Fibroblast of upper back skin (primary cell): ENCODE results near the gene DCDC2.
"Not testable (repeated sequence)": the region's sequence is repeated elsewhere in the genome, so short reads cannot be mapped to it uniquely, and the experiment has no call there.

Source experiments
- DNase-seq: peaks from one replicate; pipeline ENCODE4 v3.0.0-alpha.2; 2013

Gene DCDC2

DNA sequence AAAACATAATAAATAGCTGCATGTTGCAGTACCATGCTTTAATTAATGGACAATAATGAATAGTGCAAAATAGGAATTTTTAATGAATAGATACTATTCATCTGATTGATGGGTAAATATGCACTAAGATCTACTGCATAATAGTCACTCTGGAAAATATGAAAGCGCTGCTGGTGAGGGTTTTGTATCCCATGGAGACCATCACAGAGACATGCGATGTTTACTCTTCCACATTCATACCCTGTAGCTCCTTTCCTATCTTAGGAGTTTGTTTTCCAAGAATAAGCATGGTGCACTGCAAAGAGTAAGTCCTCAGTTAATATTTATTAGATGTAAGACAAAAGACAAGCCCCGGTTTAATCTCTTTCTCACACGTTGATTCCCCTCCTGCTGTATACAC, 150.4 kb downstream of the DCDC2 start:
- DNase-seq = no peak

DNA sequence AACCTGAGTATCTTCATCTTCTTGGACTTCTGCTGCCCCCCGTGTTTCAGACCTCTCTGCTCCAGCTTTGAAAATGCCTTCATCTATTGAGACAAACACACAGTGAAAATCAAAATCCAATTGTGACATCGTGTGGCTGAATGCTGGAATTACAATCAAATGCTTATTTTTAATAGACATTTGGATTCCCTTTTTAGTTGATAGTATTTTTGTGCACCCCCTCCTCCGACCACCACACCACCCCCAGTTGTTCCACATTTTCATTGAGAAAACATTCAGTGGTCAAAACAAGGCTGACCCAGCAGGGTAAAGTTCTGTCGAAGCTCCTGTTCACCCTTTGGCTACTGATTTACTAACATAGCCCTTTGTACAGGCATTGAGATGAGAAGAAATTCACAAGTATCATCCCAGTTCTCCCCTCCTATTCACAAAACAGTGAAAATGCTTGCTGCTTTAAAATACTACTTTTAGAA, 152.8 kb downstream of the DCDC2 start:
- DNase-seq = peak; percentile 46

DNA sequence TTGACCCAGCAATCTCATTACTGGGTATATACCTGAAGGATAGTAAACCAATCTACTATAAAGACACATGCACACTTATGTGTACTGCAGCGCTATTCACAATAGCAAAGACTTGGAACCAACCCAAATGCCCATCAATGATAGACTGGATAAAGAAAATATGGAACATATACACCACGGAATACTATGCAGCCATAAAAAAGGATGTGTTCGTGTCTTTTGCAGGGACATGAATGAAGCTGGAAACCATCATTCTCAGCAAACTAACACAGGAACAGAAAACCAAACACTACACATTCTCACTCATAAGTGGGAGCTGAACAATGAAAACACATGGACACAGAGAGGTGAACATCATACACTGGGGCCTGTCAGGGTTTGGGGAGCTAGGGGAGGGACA, 153.7 kb downstream of the DCDC2 start:
- DNase-seq = not testable (repeated sequence)

DNA sequence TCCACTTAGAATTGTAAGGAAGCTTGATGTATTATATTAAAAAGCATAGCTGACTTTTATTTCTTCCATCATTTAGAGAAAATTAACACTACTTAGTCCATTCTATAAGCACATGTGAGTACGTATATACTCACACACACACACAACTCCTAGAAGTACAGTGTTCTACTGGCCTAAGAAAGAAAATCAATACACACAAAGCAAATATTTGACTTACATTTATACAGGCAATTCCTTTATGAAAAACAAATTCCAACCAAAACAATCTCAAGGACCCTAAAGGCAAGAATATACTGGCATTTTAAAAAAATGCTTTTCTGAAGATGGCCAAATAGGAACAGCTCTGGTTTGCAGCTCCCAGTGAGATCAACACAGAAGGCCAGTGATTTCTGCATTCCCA, 160.0 kb downstream of the DCDC2 start:
- DNase-seq = no peak

DNA sequence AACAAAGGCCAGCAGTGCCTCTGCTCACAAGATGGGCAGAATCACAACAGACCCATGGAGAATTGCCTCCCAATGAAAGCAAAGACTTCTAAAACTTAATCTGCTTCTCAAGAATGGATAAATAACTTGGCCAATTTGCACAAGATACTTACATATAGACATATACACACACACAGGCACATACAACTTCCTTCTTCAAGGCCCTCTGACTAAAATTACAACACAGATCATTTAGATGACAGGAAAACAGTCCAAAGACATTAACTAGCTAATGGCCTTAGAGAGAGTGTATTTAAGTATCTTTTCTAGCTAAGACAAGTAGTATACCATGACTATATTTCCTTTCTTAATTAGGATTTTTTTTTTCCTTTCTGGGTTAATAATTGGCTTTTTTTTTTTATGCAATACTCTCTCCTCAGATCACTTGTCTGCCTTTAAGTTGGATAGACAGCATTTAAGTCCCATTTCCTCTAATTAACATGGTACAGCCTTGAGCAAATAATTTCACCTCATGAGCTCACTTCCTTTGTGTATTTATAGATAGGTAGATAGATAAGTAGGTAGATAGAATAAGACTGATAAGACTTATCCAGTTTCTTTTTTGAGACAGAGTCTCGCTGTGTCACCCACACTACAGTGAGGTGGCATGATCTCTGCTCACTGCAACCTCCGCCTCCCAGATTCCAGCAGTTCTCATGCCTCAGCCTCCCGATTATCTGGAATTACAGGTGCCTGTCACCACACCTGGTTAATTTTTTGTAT, 161.8 kb downstream of the DCDC2 start:
- no peak for DNase-seq

DNA sequence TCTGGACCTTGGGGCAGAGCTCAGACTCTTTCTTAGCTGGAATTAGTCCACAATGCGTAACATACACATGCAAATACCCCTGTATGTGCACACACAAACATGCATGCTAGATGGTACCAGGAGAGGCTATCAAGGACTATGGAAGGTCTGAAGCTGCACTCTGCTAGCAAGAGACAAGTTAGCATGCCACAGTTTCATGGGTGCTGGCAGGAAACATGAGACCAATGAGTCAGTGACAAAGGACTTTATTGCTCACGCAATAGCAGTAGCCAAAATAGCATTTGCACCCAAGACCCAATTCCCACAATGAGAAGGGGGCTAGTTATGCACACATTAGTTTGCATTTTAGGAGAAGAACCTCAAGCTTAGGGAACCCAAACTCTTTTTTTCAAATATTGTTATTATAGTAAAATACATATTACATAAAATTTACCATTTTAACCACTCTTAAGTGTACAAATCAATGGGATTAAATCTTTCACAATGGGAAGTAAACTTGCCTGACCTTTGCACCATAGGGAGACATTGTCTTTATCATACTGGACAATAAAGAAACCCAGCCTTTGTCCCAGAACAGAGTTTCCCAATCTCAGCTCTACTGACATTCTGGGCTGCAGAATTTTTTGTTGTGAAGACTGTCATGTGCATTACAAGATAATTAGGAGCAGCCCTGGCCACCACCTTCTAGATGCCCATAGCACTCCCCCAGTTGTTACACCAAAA, 162.7 kb downstream of the DCDC2 start:
- DNase-seq = no peak

DNA sequence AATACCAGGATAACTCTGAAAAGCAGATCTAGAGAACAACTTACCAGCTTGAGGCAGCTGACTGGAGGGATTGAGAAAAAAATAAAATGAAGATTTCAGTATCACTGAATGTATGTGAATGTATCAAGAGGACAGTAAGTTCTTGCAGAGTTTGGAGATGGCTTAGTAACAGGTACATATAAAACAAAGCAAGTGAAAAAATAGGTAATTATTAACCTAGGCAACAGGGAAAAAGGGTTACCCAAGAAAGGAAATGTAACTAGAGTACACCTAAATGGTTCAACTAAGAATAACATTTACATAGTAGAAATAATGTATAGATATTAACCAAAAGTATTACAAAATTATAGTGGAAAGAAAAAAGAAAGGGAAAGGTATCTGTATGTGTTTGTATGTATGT, 164.5 kb downstream of the DCDC2 start:
- no peak for DNase-seq

DNA sequence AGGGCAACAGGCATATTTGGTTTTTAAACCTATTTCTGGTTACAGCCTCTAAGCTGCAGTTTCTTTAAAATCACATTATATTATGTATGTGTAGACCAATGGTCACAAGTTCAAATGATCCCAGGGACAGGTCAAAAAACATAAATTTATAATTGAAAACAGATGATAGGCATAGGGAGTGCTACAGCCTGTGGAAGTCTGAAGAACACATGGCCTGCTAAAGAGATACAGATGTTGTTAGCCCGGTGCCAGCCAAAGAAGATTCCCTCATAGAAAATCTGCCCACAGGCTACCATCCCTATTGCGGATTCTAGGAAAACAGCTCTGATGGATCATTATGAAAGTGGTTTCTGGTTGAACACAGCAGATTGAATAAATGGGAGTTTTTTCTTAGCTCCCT, 166.5 kb downstream of the DCDC2 start:
- DNase-seq = no peak

DNA sequence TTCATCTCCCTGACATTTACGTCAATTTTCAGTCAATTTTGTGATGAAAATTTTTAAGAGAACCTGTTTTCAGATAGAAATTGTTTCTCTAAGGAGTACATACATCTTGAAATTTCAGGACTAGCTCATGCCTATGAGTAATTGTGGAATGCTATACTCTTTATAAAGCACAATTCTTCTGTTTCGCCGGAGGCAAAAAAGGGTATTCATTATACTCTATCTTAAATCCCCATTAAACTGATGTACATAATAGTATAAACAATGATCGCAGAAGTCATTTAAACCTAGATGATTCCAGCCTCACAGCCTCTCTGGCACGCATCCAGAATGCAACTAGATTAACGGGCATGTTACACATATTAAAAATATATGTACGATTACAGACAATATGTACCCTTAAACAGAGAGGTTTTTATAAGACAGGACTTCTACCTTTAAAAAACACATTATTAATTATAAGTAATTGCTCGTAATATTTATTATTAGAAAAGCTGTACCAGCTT, 169.2 kb downstream of the DCDC2 start:
- no peak for DNase-seq

DNA sequence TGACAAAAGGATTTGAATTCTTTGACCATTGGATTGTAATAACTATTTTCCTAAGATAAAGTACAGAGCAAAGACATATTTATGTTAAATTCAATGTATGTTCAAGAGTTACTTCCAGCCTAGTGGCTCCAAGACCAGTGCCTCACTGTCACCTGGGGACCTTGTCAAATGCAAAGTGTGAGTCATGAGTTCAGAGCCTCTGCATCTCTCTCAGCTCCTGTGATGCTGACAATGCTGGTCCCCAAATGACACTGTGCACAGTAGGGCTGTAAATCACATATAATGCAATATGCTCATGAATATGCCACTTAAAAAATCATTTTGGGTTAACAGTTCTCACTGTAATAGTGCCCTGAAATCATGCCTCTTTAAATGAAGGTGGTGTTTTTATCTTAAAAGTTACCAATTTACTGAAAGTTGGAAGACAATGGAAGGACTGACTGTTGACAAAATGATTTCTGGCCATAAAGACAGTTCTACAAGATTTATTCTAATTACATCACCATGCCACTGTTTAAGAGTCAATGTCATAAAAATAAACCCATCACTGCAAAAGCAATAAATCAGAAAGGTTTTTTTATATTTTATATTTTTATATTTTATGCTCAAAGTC, 169.8 kb downstream of the DCDC2 start:
- DNase-seq = no peak

DNA sequence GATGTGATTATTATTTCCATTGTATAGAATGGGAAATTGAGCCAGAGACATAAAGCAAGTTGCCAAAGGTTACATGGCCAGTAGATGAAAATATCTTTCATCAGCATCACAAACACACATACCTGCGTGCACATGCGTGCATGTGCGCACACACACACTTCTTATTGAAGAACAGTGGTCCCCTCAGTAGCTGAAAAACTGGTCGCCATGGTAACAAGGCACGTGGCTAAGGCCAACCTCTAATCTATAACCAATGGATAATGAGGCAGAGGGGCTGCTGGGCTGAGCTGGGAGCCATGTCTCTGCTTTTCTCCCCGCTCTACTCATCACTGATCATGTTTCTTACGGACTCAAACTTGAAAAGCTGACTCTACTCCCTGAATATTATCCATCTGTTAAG, 171.5 kb downstream of the DCDC2 start:
- no peak for DNase-seq

DNA sequence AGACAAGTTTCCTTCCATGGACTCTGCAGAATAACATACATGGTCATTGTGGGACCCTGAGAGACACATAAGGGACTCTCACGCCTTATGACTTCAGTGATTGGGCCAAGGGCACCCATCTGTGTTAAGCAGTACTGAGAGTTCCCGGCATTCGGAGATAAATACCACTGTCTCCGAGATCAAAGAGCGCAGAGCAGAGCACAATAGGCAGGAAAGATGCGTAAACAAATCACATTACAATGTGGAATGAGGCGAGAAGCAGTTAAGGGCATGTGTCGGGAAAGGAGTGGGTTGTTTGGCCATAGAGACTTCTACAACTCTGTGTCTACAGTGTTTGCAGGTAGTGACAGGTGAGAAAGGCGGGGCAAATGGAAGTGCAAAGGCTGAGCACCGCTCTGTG, 174.3 kb downstream of the DCDC2 start:
- no peak for DNase-seq

DNA sequence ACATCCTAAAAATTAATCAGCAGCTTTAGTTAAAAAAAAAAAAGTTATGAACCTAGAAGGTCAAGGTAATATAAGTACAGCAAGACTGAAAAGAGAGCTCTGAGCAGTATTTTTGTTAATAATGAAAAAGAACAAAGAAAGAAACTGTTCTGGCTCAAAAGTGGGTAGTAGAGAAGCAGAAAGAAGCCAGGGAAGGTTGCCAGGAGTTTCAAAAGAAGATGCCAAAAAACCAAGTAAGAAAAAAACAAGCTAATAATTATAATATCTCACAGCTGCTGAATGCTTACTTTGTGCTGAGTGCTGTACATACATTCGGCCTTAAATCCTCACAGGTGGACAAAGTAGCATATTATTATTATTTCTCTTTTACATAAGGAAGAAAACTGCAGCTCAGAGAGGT, 200.0 kb downstream of the DCDC2 start:
- DNase-seq = no peak

DNA sequence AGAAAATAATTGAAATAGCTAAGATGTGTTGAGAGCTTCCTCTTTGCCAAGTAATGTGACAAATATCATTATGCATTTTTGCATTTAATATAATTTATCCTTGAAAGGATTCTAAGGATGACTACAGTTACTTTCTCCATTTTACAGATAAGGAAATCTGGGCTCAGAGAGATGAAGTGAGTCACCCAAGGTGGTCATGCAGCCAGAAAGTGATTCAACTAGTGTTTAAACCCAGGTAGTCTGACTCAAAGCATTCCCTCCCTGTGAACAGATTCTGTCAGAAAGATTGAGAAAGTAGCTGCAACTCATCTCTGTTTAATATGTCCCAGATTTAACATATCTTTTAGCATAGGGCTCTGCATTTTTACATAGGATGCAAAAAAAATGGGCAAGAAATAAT, 203.7 kb downstream of the DCDC2 start:
- peak; percentile 66 for DNase-seq

DNA sequence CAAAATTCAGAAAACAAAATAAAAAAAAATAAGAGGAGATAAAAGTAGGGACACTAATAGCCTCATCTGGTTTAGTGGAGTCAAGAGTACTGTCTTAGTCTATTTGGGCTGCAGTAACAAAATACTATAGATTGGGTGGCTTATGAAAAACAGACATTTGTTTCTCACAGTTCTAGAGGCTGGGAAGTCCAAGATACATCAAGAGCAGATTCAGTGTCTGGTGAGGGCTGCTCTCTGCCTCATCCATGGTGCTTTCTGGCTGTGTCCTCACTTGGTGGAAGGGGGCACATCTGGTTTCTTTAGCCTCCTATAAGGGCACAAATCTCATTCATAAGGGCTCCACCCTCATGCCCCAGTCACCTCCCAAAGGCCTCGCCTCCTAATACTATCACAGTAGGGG, 205.8 kb downstream of the DCDC2 start:
- no peak for DNase-seq

DNA sequence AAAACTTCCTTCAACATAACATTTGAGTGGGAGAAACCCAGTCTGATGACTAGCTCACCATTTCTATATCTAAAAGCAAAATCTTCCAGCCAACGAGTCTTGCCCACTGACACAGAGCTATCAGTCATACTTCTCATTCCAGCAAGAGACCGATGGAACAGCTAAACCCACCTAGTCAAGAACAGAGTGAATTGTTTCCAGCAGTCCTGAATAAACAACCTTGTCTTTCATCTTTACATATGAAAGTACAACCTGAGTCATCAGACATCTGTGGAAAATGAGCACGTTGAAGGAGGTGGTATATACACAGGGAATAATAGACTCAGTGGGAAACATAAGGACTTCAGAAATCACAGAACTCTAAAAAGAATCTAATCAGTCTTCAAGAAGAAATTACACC, 208.0 kb downstream of the DCDC2 start:
- no peak for DNase-seq

DNA sequence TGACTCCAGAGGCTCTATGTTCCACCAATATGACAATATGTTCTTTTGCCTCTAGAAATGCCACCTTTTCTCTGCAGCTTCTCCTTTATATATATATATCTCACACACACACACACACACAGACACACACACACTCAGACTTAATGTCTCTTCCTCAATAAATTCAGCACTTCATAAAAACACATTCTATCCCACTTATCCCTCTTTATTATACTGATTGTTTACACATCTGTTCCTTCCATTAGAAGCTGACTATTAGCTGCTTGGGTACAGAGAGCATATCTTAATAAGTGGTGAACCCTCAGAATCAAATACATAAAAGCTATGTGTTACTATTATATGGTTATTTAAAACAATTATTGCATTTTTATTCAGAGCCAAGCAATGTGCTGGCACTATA, 208.6 kb downstream of the DCDC2 start:
- no peak for DNase-seq

DNA sequence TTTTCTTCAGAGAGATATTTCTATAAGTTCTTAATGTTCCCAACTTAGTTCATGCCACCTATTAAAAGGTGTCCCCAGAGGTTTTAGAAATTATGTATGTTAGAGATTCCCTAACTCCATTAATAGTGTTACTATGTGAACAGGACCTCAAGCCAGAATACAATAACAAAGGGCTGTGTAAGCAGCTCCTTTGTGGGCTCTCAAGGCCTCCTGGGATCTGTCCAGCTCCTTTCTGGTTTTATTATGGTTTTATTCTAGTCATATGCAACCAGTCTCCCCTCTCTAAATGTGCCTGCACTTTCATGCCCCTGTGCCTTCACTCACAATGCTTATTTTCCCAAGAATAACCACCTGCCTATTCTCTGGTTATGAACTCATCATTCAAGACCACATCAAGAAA, 209.2 kb downstream of the DCDC2 start:
- DNase-seq = no peak

DNA sequence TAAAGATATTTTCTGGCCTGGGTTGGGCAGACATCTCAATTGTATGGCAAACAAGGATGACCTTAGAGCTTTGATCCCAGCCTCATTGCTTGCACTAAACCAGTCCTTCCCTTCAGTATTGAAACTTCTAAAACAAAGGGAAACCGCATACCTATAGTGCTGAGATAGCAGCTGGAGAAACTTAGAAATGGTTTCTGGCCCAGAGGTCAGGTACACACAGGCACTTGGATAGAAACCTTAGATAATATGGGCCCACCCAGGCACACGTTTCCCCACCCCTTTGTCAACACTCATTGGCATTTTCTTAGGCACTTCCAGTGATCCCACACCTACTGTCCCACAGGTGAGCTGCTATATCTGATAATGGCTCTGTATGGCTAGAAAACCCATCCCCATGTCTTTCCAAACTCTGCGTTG, 209.7 kb downstream of the DCDC2 start:
- DNase-seq = no peak

DNA sequence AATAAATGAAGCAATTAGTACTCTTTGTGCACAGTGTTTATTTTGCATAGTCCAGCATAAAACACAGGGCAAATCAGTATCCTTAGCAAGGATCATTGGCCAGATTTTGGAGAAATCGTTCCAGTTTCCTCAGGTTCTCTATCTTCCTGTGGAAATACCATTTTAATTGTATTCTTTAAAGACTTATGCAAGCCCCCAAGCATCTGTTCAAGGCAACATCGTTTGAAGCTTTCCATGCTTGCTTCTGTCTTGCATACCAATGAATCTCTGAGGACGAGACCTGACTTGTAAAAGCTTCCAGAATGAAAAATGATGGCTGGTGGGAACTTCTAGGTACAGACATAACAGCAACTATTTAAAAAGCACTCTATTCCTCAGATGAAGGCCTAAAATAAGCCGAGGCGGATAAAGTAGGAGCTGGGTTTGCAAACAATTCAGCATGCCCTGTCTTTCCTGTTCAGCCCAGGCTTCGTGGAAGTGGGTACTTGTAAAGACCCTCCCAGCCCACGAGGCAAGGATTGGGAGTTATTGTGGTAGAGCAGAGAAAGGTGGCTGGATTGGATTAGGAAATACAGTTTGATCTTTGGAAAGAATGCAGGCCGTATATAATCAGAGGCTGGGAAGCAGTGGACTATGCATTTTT, 210.2 kb downstream of the DCDC2 start:
- no peak for DNase-seq

DNA sequence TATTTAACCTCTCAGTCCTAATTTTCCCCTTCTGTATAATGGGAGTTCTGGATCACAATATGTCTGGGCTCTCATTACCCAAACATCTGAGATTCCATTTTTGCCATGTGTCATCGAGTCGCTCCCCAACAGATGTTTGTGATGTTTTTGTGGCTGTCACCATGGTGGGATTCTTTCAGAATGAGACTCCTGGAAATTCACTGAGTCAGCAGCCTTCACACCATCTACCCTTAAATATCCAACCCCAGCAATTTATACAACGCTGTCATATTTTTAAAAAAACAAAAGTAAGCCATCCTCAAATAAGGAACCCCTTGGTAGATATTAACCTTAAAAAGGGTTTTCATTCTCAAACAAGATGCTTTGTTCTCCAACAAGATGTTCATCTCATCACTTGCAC, 211.0 kb downstream of the DCDC2 start:
- DNase-seq = no peak

DNA sequence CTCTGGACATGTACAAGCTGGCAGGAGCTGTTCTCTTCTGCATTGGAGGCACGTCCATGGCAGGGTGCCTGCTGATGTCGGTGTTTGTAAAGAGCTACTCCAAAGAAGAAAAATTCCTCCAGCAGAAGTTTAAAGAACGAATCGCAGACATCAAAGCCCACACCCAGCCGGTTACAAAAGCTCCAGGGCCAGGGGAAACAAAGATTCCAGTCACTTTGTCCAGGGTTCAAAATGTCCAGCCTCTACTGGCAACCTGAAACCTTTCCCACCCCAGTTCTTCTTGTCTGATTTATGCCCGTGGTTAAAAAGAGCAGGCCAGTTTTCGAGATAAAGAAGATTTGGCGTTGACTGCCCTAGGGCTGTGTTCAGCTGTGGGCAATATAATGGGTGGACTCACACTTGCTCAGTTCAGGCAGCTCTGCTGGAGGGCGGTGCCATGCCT, 212.1 kb downstream of the DCDC2 start:
- no peak for DNase-seq

DNA sequence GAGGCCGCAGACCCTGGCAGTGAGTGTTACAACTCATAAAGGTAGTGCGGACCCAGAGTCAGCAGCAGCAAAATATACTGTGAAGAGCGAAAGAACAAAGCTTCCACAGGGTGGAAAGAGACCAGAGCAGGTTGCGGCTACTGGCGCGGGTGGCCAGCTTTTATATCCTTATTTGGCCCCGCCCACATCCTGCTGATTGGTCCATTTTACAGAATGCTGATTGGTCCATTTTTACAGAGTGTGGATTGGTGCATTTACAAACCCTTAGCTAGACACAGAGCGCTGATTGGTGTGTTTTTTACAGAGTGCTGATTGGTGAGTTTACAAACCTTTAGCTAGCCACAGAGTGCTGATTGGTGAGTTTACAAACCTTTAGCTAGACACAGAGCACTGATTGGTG, 215.1 kb downstream of the DCDC2 start:
- DNase-seq = not testable (repeated sequence)
